ENCODE measurements around the gene FAM171A2.
A peak's percentile ranks its signal among the peaks of the same experiment; 100 is the strongest.
"Not testable (repeated sequence)": the region's sequence is repeated elsewhere in the genome, so short reads cannot be mapped to it uniquely, and the experiment has no call there.

The FAM171A2 gene

GRCh38 chr17:44363613-44364159, at the start of gene FAM171A2:
Gene FAM171A2 (minus strand): TSS chr17:44363853. CDS start chr17:44363714, 139 bp downstream.
- DNase-seq = peak; percentile 43

- DNase-seq = no peak
These were observed 45.8 kb upstream of the FAM171A2 start for GRCh38 chr17:44409309-44410028.

- no peak for DNase-seq
These were observed 45.1 kb upstream of the FAM171A2 start for GRCh38 chr17:44408786-44409185.

- no peak for DNase-seq
These were observed 39.0 kb upstream of the FAM171A2 start for GRCh38 chr17:44402564-44403172.

GRCh38 chr17:44400226-44400847, 36.7 kb upstream of the FAM171A2 start:
- DNase-seq = peak; percentile 17

GRCh38 chr17:44398692-44399691, 35.3 kb upstream of the FAM171A2 start:
- DNase-seq = no peak

GRCh38 chr17:44397479-44398440, 34.1 kb upstream of the FAM171A2 start:
- DNase-seq = no peak

- no peak for DNase-seq
These were observed 33.3 kb upstream of the FAM171A2 start for GRCh38 chr17:44396946-44397345.

GRCh38 chr17:44394833-44395232, 31.2 kb upstream of the FAM171A2 start:
- no peak for DNase-seq

GRCh38 chr17:44394112-44394511, 30.5 kb upstream of the FAM171A2 start:
- not testable (repeated sequence) for DNase-seq

- DNase-seq = no peak
These were observed 26.7 kb upstream of the FAM171A2 start for GRCh38 chr17:44390250-44390870.

GRCh38 chr17:44389723-44390202, 26.1 kb upstream of the FAM171A2 start:
- no peak for DNase-seq

- DNase-seq = no peak
These were observed 25.6 kb upstream of the FAM171A2 start, which contains the start of gene ITGA2B for GRCh38 chr17:44389281-44389680. Gene ITGA2B (minus strand): TSS chr17:44389649. CDS start chr17:44389473, 176 bp downstream.

GRCh38 chr17:44387804-44388203, 24.2 kb upstream of the FAM171A2 start:
- no peak for DNase-seq

- DNase-seq = no peak
These were observed 22.5 kb upstream of the FAM171A2 start for GRCh38 chr17:44386182-44386525.

GRCh38 chr17:44385287-44386181, 21.9 kb upstream of the FAM171A2 start:
- peak; percentile 16 for DNase-seq

- no peak for DNase-seq
These were observed 21.2 kb upstream of the FAM171A2 start for GRCh38 chr17:44384823-44385286.

- DNase-seq = no peak
These were observed 20.7 kb upstream of the FAM171A2 start for GRCh38 chr17:44384281-44384822.

GRCh38 chr17:44383861-44384260, 20.2 kb upstream of the FAM171A2 start:
- no peak for DNase-seq

Measured in kidney glomerular epithelial cell (primary cell).